CD4-positive, alpha-beta T cell treated with Interleukin-15 for 1 hour (primary cell): ENCODE measurements around the gene ADAMTS6.
"Not testable (repeated sequence)": the region's sequence is repeated elsewhere in the genome, so short reads cannot be mapped to it uniquely, and the experiment has no call there.

Experiments used
- DNase-seq: peaks from one replicate; pipeline ENCODE4 v3.0.0-alpha.2; 2020

Gene ADAMTS6

GRCh38 chr5:65462139-65462705 lies 19.5 kb downstream of the ADAMTS6 start:
- no peak for DNase-seq

GRCh38 chr5:65461490-65461889 lies 20.2 kb downstream of the ADAMTS6 start:
- no peak for DNase-seq

- no peak for DNase-seq
These were observed 21.7 kb downstream of the ADAMTS6 start for GRCh38 chr5:65459995-65460394.

- no peak for DNase-seq
These were observed 26.7 kb downstream of the ADAMTS6 start for GRCh38 chr5:65455064-65455463.

- no peak for DNase-seq
These were observed 30.3 kb downstream of the ADAMTS6 start for GRCh38 chr5:65451436-65451835.

GRCh38 chr5:65446682-65447081 lies 35.0 kb downstream of the ADAMTS6 start:
- no peak for DNase-seq

- no peak for DNase-seq
These were observed 39.9 kb downstream of the ADAMTS6 start for GRCh38 chr5:65441800-65442199.

- DNase-seq, result no peak
These were observed 41.3 kb downstream of the ADAMTS6 start for GRCh38 chr5:65440456-65440855.

- DNase-seq, result no peak
These were observed 47.6 kb downstream of the ADAMTS6 start for GRCh38 chr5:65434122-65434521.

GRCh38 chr5:65426656-65427055 lies 55.1 kb downstream of the ADAMTS6 start:
- no peak for DNase-seq

- DNase-seq, result no peak
These were observed 58.1 kb downstream of the ADAMTS6 start for GRCh38 chr5:65423623-65424022.

GRCh38 chr5:65418661-65419060 lies 63.1 kb downstream of the ADAMTS6 start:
- DNase-seq, result no peak

GRCh38 chr5:65413822-65414221 lies 67.9 kb downstream of the ADAMTS6 start:
- DNase-seq, result no peak

- no peak for DNase-seq
These were observed 68.9 kb downstream of the ADAMTS6 start for GRCh38 chr5:65412842-65413241.

- DNase-seq, result no peak
These were observed 70.4 kb downstream of the ADAMTS6 start for GRCh38 chr5:65411356-65411755.

GRCh38 chr5:65395526-65396155 lies 86.1 kb downstream of the ADAMTS6 start:
- DNase-seq, result no peak

GRCh38 chr5:65394087-65394486 lies 87.6 kb downstream of the ADAMTS6 start:
- no peak for DNase-seq

GRCh38 chr5:65391591-65391990 lies 90.1 kb downstream of the ADAMTS6 start:
- no peak for DNase-seq

- DNase-seq, result no peak
These were observed 91.5 kb downstream of the ADAMTS6 start for GRCh38 chr5:65390208-65390607.

- no peak for DNase-seq
These were observed 97.9 kb downstream of the ADAMTS6 start for GRCh38 chr5:65383859-65384258.

GRCh38 chr5:65382582-65382981 lies 99.1 kb downstream of the ADAMTS6 start:
- DNase-seq, result no peak

GRCh38 chr5:65370505-65370904 lies 111.2 kb downstream of the ADAMTS6 start:
- DNase-seq, result not testable (repeated sequence)

GRCh38 chr5:65366655-65367054 lies 115.1 kb downstream of the ADAMTS6 start:
- DNase-seq, result no peak

- no peak for DNase-seq
These were observed 116.8 kb downstream of the ADAMTS6 start for GRCh38 chr5:65364907-65365306.

GRCh38 chr5:65363499-65363898 lies 118.2 kb downstream of the ADAMTS6 start:
- no peak for DNase-seq
